GM12872 (cell line): ENCODE data around the gene OTC.

Source experiments
- CTCF ChIP-seq: IDR thresholded peaks from 3 replicates; pipeline ENCODE4 v1.5.1; 2011; ENCODE audit warnings: low read depth, mild to moderate bottlenecking, low read length, moderate library complexity; ENCODE audit not compliant: insufficient read depth

Gene OTC

DNA sequence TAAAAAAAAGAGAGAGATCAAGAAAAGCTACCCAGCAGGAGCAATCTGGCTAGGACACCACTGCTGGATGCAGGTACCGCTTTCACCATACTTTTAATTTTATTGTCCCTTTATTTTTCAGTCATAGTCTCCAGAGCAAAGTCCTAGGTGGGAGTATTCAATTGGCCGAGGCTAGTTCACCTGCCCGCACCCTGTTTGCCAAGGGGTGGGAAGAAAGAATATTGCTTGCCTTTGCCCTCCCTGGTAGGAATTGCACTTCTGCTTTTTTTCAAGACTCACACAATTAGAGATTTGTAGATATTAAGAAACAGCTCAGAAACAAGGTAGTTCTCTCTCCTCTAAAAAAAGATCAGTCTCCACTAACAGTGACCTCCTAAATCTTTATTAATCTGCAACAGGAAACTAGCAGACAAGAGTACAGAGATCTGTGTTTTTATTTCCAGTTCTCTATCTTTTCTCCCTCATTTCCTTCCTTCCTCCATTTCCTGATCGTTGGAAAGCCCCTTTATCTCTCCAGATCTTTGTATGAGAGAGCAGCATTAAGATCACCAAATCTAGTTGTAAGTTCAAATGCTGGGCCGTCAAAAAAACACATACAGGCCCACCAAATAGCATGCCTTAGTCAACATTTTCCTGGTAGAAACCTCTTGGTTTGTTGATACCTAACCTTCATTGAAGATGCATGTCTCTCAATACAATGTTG is 15.7 kb upstream of the OTC start:
- TF ChIP-seq CTCF: no peak

GRCh38 chrX:38341442-38341841 is 11.0 kb upstream of the OTC start:
- no peak for TF ChIP-seq CTCF

DNA sequence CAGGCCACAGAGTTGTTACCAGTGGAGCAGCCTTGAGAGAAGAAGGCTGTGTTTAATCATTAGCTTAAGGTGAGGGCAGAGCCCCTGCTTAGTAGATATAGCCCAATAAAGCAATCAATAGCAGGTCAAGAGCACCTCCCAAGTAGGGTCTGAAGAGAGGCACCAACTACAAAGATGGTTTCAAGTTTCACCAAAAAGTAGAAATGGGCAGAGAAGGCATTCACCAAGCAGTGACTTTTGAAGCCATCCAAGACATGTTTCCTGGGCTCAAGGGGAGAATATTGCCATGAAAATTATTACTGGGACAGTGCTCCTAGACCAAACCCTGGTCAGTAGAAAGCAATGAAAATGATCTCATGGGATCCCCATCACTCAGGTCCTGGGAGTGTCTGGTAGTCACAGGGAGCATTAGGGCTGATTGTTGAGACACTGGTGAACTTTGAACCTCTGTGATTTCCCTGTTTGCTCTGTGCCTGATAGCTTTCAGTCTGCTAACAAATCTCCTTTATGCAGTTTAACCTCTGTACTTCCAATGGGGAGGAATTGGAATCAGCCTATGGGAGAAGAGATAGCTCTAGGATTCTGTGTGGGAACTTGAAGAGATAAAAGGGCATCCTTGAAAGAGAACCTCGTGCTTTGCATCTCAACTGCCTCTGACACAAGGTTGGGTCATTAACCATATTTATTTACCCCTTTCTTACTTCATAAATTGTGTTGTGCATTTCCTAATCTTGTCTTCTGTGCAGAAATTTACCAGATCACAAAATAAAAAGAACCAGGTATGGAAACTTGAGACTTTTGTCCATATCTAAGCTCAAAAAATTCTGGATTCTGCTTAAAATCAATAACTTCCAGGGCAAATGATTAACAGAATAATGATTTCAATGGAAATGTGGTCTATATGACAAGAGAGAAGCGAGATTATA is 9.3 kb upstream of the OTC start:
- no peak for TF ChIP-seq CTCF

- TF ChIP-seq CTCF: no peak
Measured at GRCh38 chrX:38346150-38346549, 6.3 kb upstream of the OTC start.

- no peak for TF ChIP-seq CTCF
Measured at GRCh38 chrX:38347136-38347535, 5.3 kb upstream of the OTC start.

GRCh38 chrX:38351346-38351745 is 1.1 kb upstream of the OTC start:
- no peak for TF ChIP-seq CTCF

DNA sequence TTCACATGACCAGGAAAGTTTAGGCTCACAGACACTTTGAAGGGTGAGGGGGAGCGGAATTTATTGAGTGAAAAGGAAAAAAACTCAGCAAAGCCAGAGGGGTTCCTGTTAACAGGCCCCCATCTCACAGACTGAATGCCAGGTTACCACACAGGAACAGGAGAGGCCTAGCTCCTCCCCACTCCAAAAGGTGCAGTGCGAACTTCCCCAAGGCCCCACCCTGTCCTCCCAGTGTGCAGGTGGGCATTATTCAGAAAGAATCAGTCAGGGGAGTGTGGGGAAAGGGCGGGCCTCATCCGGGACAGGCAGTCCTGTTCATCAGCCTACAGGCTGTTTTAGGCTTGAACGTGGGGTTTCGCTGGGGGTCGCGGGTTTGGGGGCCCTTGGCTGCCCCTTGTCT is 4.0 kb downstream of the OTC start:
- no peak for TF ChIP-seq CTCF
